ENCODE results near the gene NPB.

DNA sequence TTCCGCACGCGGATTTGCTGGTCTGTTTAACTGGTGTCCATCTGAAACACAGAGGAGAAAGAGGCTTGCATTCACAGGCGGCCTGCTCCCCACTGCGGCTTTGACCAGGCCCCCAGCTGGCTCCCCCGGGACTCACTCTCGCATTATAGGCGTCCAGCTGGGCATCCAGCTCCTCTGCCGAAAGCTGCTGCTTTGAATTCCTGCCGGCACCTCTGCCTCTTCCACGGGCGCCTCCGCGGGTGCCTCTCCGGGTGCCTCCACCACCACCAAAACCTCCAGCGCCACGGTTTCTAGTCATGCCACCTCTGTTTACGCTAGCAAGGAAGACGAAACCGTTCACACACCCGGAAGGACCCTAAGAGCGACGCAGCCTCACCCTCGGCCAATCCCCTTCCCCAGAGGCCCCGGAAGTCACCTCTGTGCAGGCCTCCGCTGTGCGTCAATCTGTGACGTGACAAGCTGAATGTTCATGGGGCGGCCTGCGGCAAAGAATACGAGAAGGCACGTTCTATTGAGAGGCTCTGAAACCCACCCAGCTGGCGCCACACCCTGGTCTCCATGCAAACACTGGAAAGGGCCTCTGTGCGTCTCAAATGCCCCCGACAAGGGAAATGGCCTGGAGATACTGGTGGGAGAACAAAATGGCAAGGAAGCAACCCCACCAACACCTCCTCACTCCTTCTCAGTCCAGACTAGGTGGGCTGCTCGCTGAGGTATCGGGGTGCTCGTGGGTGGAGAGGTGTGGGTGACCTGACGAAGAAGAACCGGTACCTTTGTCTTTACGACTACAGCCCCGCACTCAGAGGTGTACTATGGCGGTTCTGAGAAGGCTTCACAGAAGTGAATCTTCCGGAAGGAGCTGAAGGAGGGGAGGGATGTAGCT, 13.7 kb upstream of the NPB start:
- no peak for TF ChIP-seq POLR2A (IDR thresholded peaks at IDR 0.05)
- TF ChIP-seq, protein P1, sequence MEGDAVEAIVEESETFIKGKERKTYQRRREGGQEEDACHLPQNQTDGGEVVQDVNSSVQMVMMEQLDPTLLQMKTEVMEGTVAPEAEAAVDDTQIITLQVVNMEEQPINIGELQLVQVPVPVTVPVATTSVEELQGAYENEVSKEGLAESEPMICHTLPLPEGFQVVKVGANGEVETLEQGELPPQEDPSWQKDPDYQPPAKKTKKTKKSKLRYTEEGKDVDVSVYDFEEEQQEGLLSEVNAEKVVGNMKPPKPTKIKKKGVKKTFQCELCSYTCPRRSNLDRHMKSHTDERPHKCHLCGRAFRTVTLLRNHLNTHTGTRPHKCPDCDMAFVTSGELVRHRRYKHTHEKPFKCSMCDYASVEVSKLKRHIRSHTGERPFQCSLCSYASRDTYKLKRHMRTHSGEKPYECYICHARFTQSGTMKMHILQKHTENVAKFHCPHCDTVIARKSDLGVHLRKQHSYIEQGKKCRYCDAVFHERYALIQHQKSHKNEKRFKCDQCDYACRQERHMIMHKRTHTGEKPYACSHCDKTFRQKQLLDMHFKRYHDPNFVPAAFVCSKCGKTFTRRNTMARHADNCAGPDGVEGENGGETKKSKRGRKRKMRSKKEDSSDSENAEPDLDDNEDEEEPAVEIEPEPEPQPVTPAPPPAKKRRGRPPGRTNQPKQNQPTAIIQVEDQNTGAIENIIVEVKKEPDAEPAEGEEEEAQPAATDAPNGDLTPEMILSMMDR (IDR thresholded peaks at IDR 0.05), result no peak
